K562 (cell line): ENCODE results near the gene RNASEH2A. TPM values are rescaled to one million over a fixed set of nuclear protein-coding genes. Genes with fewer than 3 reads are reported as not detected.

Source experiments
- ATAC-seq: fragments of 200-7000 bp; cut with Tn5 transposase; 3 replicates; pipeline ENCODE4 v1.9.1; 2020; ENCODE audit warnings: moderate library complexity
- BruUV-seq: library from RNA; stranded (reverse); fragments of 400-500 nt; replicated peaks from 2 replicates; lab custom pipeline; 2021; lab: Mats Ljungman, UMichigan
- CTCF ChIA-PET: fragments of 300-600 bp; formaldehyde crosslinking; extraction: SDS; loops from one replicate; lab custom pipeline; 2021; ENCODE audit warnings: low intra/inter-chr PET ratio; lab: Yijun Ruan, JAX
- POLR2A ChIA-PET: fragments of 300-600, 350-650 bp; sonication (Branson Sonifier 250); formaldehyde crosslinking; extraction: SDS; loops from one replicate; lab custom pipeline; 2021; ENCODE audit warnings: antibody characterized with exemption, inconsistent platforms; lab: Yijun Ruan, JAX
- DNase-seq, 4 experiments: peaks; one replicate each; pipeline versions ENCODE4 v3.0.0 to v3.0.0-alpha.2; 2011 to 2018; ENCODE audit warnings: low spot score in 3 of 4, mixed read lengths in 3 of 4; ENCODE audit errors: extremely low read depth in 1 of 4
- FAIRE-seq: peaks from 2 replicates; lab custom pipeline; 2011; peaks lifted over from hg19 to GRCh38; lab: Jason Lieb, UNC
- H2AFZ ChIP-seq: 2 replicates; pipeline ENCODE4 v1.6.0; 2011; ENCODE audit warnings: low read depth, low read length, control low read depth, inconsistent platforms
- H3K27ac ChIP-seq: fragments of 200-600 bp; 3 replicates; pipeline ENCODE4 v1.8.0; 2011; ENCODE audit warnings: low read depth, mild to moderate bottlenecking, control low read depth, inconsistent platforms, low read length, moderate library complexity, mixed read lengths; ENCODE audit errors: extremely low read depth
- H3K27me3 ChIP-seq, 2 experiments: fragments of 300-600 bp in 1 of 2; 2 replicates in 1 of 2; 3 replicates in 1 of 2; pipeline versions ENCODE4 v1.6.0 to v1.8.0; 2011; ENCODE audit warnings: inconsistent platforms in 2 of 2, low read length in 2 of 2, mild to moderate bottlenecking in 1 of 2, mixed read lengths in 1 of 2, moderate library complexity in 1 of 2; ENCODE audit not compliant: control insufficient read depth in 2 of 2, insufficient read depth in 2 of 2
- H3K36me3 ChIP-seq: fragments of 300-600 bp; 3 replicates; pipeline ENCODE4 v1.8.0; 2011; ENCODE audit warnings: mild to moderate bottlenecking, low read length, inconsistent platforms; ENCODE audit not compliant: control insufficient read depth, insufficient read depth
- H3K4me1 ChIP-seq, 2 experiments: fragments of 200-600 bp in 1 of 2; replicated peaks in 1 of 2; 2 replicates in 1 of 2; 3 replicates in 1 of 2; pipeline versions ENCODE4 v1.5.1 to v1.8.0; 2011; ENCODE audit warnings: inconsistent platforms in 2 of 2, low read length in 2 of 2, mild to moderate bottlenecking in 1 of 2, mixed read lengths in 1 of 2, moderate library complexity in 1 of 2; ENCODE audit not compliant: control insufficient read depth in 2 of 2, insufficient read depth in 2 of 2
- H3K4me2 ChIP-seq: 2 replicates; pipeline ENCODE4 v1.6.1; 2011; ENCODE audit warnings: low read length, control low read depth, inconsistent platforms, mixed read lengths; ENCODE audit not compliant: insufficient read depth
- H3K4me3 ChIP-seq: fragments of 200-600 bp; sonication (generic), shearing (Covaris generic); 2 replicates; pipeline ENCODE4 v1.5.1; 2016; ENCODE audit warnings: control low read depth, inconsistent platforms
- H3K79me2 ChIP-seq: fragments of 200-600 bp; 3 replicates; pipeline ENCODE4 v1.8.0; 2011; ENCODE audit warnings: low read length, inconsistent platforms; ENCODE audit not compliant: control insufficient read depth, insufficient read depth
- H3K9ac ChIP-seq, 2 experiments: 2 replicates each; pipeline versions ENCODE4 v1.6.0 to v1.6.1; 2011; ENCODE audit warnings: low read depth in 2 of 2, low read length in 2 of 2, control low read depth in 1 of 2, inconsistent platforms in 1 of 2, mild to moderate bottlenecking in 1 of 2, mixed read lengths in 1 of 2; ENCODE audit not compliant: insufficient read depth in 1 of 2
- H3K9me1 ChIP-seq: one replicate; pipeline ENCODE4 v1.6.0; 2011; ENCODE audit warnings: inconsistent platforms, mild to moderate bottlenecking, low read length, moderate library complexity; ENCODE audit not compliant: control insufficient read depth, insufficient read depth
- H3K9me3 ChIP-seq: replicated peaks from 2 replicates; pipeline ENCODE4 v1.5.1; 2011; ENCODE audit warnings: low read depth, low read length, inconsistent platforms; ENCODE audit not compliant: control insufficient read depth, insufficient read depth
- H4K20me1 ChIP-seq: replicated peaks from 2 replicates; pipeline ENCODE4 v1.6.1; 2011; ENCODE audit warnings: low read length, inconsistent platforms, mixed read lengths; ENCODE audit not compliant: control insufficient read depth, insufficient read depth
- ATF7 ChIP-seq: fragments of 450-650 bp; IDR thresholded peaks from 2 replicates; pipeline ENCODE4 v1.7.1; 2014; ENCODE audit warnings: mild to moderate bottlenecking, moderate library complexity
- DACH1 ChIP-seq: fragments of 450-650 bp; IDR thresholded peaks from 2 replicates; pipeline ENCODE4 v1.6.1; 2018; ENCODE audit not compliant: partially characterized antibody
- DNMT1 ChIP-seq: fragments of 450-650 bp; IDR thresholded peaks from 2 replicates; pipeline ENCODE4 v1.6.1; 2016; ENCODE audit warnings: antibody characterized with exemption, mild to moderate bottlenecking
- E2F3 ChIP-seq: fragments of 250-450 bp; sonication (Bioruptor Pico); IDR thresholded peaks from 2 replicates; pipeline ENCODE4 v1.4.0; 2020; ENCODE audit warnings: mild to moderate bottlenecking
- KDM1A ChIP-seq, 2 experiments: fragments of 450-650 bp; IDR thresholded peaks; 2 replicates each; pipeline ENCODE4 v1.6.1; 2016; ENCODE audit warnings: mild to moderate bottlenecking in 2 of 2
- TAF15 ChIP-seq: fragments of 200-400 bp; formaldehyde crosslinking; IDR thresholded peaks from 2 replicates; pipeline ENCODE4 v1.6.1; 2017; ENCODE audit warnings: mild to moderate bottlenecking, low read depth, low read length, moderate library complexity
- ZNF589 ChIP-seq: fragments of 200-800 bp; sonication (Bioruptor generic); IDR thresholded peaks from 2 replicates; pipeline ENCODE4 v1.6.1; 2016; ENCODE audit warnings: low read depth, missing genetic modification characterization, missing compliant biosample characterization
- WGBS: fragments of 100-300 bp; shearing (Covaris generic); methylation state at CpG from one replicate; pipeline ENCODE4 v1.1.6; 2016; ENCODE audit warnings: low coverage, mixed read lengths; ENCODE audit not compliant: insufficient coverage; ENCODE audit errors: missing lambda C conversion rate; 5-methylcytosine and 5-hydroxymethylcytosine counted together
- in situ Hi-C: fragments of 300-500 bp; cut with MboI; formaldehyde crosslinking; loops from 4 replicates; pipeline ENCODE4 v1.15.0; 2018; ENCODE audit warnings: inconsistent platforms, mixed read lengths
- intact Hi-C: fragments of 100-400 bp; cut with micrococcal nuclease; formaldehyde crosslinking; loops from 2 replicates; pipeline ENCODE4 v1.14.2; 2022
- polyA plus RNA-seq, 8 experiments: library from polyadenylated mRNA; depleted of rRNA in 4 of 8; stranded (reverse) in 5 of 8; unstranded in 3 of 8; fragments of >200 nt; fragmentation: Nextera tagmentation in 2 of 8; fragmentation: Illumina TruSeq in 1 of 8; extraction: Ambion mirVana in 2 of 8; extraction: Trizol in 1 of 8; gene quantifications; 2 replicates each; pipeline versions ENCODE4 v1.2.1 to v1.2.3, GENCODE V29; 2011 to 2014; ENCODE audit warnings: inconsistent platforms in 1 of 8, missing spikeins in 1 of 8
- total RNA-seq, 7 experiments: library from RNA; depleted of rRNA in 6 of 7; stranded (reverse); fragments of >200 nt in 6 of 7; fragmentation: Illumina TruSeq in 2 of 7; extraction: Trizol in 2 of 7; gene quantifications; 2 replicates each; pipeline versions ENCODE4 v1.2.1 to v1.2.3, GENCODE V29; 2011 to 2021; ENCODE audit warnings: low replicate concordance in 1 of 7
- TF ChIP-seq, protein P1 (sequence below), 3 experiments: fragments of 200-800 bp in 1 of 3; fragments of 250-450 bp in 1 of 3; fragments of 450-650 bp in 1 of 3; sonication (Bioruptor Pico) in 1 of 3; sonication (Bioruptor generic) in 1 of 3; formaldehyde crosslinking in 1 of 3; IDR thresholded peaks; 2 replicates each; pipeline versions ENCODE4 v1.6.1 to v1.8.0; 2016 to 2022; ENCODE audit warnings: mild to moderate bottlenecking in 2 of 3, missing genetic modification characterization in 2 of 3, missing compliant biosample characterization in 1 of 3, moderate library complexity in 1 of 3
- TF ChIP-seq, protein P2 (sequence below): fragments of 450-650 bp; IDR thresholded peaks from 2 replicates; pipeline ENCODE4 v1.6.1; 2016; ENCODE audit warnings: low read depth, mild to moderate bottlenecking, moderate library complexity
- TF ChIP-seq, protein P3 (sequence below): sonication (generic); formaldehyde crosslinking; IDR thresholded peaks from 2 replicates; pipeline ENCODE4 v1.8.0; 2022; ENCODE audit warnings: mild to moderate bottlenecking, missing genetic modification reagents
- TF ChIP-seq, protein P4 (sequence below), 3 experiments: fragments of 200-800 bp in 1 of 3; sonication (Bioruptor generic) in 1 of 3; sonication (generic) in 1 of 3; formaldehyde crosslinking in 1 of 3; IDR thresholded peaks; 2 replicates each; pipeline versions ENCODE4 v1.6.1 to v1.8.0; 2016 to 2022; ENCODE audit warnings: mild to moderate bottlenecking in 2 of 3, missing compliant biosample characterization in 2 of 3, missing genetic modification characterization in 2 of 3, missing genetic modification reagents in 1 of 3

The RNASEH2A gene
- total and polyA plus RNA-seq, 9 of the 15 experiments (the other 6 are each of a cell fraction or from before 2014, with no cell fraction given): 22.3 to 78.0 (median 61.7) TPM

DNA sequence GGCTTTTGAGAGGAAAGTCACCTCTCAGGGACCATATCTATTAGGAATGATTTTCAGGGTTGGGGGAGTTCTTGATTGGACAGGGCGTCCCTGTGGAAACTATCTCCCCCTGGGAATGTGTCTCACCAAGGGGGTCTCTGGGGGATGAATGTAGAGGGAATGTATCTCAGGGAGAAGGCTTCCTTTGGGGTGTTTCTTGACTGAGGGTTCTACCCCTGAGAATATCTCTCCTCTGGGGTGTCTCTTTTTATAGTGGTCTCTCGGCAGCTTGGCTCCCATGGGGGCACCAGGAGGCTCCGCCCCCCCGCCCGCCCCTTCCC, 27.0 kb downstream of the RNASEH2A start (continued):
- TF ChIP-seq, protein P1, sequence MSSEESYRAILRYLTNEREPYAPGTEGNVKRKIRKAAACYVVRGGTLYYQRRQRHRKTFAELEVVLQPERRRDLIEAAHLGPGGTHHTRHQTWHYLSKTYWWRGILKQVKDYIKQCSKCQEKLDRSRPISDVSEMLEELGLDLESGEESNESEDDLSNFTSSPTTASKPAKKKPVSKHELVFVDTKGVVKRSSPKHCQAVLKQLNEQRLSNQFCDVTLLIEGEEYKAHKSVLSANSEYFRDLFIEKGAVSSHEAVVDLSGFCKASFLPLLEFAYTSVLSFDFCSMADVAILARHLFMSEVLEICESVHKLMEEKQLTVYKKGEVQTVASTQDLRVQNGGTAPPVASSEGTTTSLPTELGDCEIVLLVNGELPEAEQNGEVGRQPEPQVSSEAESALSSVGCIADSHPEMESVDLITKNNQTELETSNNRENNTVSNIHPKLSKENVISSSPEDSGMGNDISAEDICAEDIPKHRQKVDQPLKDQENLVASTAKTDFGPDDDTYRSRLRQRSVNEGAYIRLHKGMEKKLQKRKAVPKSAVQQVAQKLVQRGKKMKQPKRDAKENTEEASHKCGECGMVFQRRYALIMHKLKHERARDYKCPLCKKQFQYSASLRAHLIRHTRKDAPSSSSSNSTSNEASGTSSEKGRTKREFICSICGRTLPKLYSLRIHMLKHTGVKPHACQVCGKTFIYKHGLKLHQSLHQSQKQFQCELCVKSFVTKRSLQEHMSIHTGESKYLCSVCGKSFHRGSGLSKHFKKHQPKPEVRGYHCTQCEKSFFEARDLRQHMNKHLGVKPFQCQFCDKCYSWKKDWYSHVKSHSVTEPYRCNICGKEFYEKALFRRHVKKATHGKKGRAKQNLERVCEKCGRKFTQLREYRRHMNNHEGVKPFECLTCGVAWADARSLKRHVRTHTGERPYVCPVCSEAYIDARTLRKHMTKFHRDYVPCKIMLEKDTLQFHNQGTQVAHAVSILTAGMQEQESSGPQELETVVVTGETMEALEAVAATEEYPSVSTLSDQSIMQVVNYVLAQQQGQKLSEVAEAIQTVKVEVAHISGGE (CRISPR knock-in tag; IDR thresholded peaks at IDR 0.05): no peak
- no peak for TF ChIP-seq KDM1A (IDR thresholded peaks at IDR 0.05)
- TF ChIP-seq, protein P2, sequence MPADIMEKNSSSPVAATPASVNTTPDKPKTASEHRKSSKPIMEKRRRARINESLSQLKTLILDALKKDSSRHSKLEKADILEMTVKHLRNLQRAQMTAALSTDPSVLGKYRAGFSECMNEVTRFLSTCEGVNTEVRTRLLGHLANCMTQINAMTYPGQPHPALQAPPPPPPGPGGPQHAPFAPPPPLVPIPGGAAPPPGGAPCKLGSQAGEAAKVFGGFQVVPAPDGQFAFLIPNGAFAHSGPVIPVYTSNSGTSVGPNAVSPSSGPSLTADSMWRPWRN: no peak
- TF ChIP-seq DACH1: no peak

DNA sequence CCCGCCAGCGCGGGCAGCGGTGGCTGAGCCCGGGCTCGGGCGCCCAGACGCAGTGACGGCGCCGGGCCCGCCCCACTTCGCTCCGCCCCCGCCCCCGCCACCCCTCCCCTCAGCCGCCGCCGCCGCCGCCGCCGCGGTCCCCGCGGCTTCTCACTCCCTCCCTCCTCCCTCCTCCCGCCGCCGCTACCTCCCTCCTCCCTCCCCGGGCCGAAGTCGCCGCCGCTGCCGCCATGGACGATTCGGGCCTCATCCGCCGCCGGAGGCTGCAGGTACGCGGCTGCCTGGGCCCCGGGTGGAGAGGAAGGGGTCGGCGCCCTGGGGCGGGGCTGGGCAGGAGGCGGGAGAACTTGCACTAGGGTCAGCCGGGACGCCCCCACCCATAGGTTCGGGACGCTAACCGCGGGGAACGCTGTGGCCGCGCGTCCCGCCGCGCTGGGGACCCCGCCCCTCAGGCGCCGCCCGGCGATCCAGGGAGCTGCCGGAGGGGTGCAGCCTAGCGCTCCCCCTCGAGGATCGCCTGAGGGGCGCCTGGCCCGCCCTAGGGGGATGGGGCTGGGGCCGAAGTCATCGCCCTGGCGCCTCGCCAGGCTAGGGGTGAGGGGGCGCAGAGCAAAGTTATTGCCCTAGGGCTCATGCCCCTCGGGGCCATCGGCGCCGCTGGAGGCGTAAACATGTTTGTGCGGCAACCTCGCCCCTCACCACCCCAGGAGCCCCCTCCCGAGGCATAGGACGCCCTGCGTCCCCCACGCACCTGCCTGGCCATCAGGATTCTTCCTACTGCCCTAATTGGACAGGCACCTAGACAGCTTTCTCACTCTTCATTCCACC, 27.6 kb downstream of the RNASEH2A start:
- ChIA-PET CTCF (no interaction called here), POLR2A (no interaction called here)
- Histone ChIP-seq H3K4me2 (peak overlapping the region; percentile 75), H4K20me1 (peaks cover 14% of the 10 kb centered on the region), H3K79me2 (peaks cover 3% of the 10 kb centered on the region; the same call in 1 of the 3 replicates), H3K9me3 (no peaks in the 10 kb centered on the region), H3K9ac (peak overlapping the region; percentile 36 to 90; a peak in 3 of 4 replicates), H3K4me1 (peaks cover 30 to 59% of the 10 kb centered on the region in 2 experiments), H3K36me3 (no peaks in the 10 kb centered on the region), H3K4me3 (peak overlapping the region; percentile 58), H3K27me3 (no peaks in the 10 kb centered on the region), H3K27ac (no peak overlapping the region), H2AFZ (peak overlapping the region; percentile 93), H3K9me1 (no peaks in the 10 kb centered on the region)
- peak; percentile 30 for ATAC-seq
- DNase-seq: peak; percentile 78 to 82 (median 80)
- no peak for FAIRE-seq
- intact Hi-C loops: no loop called here
- 2% methylated on average over 40 of the region's 87 CpGs for WGBS
- in situ Hi-C loops: no loop called here
- no TSS peak for BruUV-seq
- TF ChIP-seq E2F3 (CRISPR knock-in tag): no peak
- TF ChIP-seq, protein P3, sequence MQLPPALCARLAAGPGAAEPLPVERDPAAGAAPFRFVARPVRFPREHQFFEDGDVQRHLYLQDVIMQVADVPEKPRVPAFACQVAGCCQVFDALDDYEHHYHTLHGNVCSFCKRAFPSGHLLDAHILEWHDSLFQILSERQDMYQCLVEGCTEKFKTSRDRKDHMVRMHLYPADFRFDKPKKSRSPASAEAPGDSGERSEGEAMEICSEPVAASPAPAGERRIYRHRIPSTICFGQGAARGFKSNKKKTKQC: no peak
- TF ChIP-seq, protein P4, sequence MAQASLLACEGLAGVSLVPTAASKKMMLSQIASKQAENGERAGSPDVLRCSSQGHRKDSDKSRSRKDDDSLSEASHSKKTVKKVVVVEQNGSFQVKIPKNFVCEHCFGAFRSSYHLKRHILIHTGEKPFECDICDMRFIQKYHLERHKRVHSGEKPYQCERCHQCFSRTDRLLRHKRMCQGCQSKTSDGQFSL (CRISPR knock-in tag; IDR thresholded peaks at IDR 0.05): no peak
- TF ChIP-seq, protein P4 (tag; IDR thresholded peaks at IDR 0.05): no peak
- TF ChIP-seq DNMT1: no peak
- no peak for TF ChIP-seq ZNF589 (CRISPR knock-in tag)
- TF ChIP-seq TAF15: no peak
- 0 out of 2 replicates have a peak, but pooled peaks have one; percentile 33 for TF ChIP-seq ATF7
